Fibroblast of gingiva (primary cell): Measurements from ENCODE around the gene GPR78.

Experiments used
- DNase-seq: peaks from one replicate; pipeline ENCODE4 v3.0.0-alpha.2; 2011; ENCODE audit warnings: low read depth

Gene GPR78

GRCh38 chr4:8586671-8587468, 6.7 kb downstream of the GPR78 start:
- DNase-seq = no peak

- DNase-seq = no peak
Measured at GRCh38 chr4:8587469-8588195, 7.4 kb downstream of the GPR78 start.

- no peak for DNase-seq
Measured at GRCh38 chr4:8588196-8588470, 7.9 kb downstream of the GPR78 start.

GRCh38 chr4:8589336-8589735, 9.1 kb downstream of the GPR78 start:
- DNase-seq = no peak

GRCh38 chr4:8589823-8590545, 9.8 kb downstream of the GPR78 start:
- DNase-seq = peak; percentile 59

GRCh38 chr4:8590546-8590880, 10.3 kb downstream of the GPR78 start:
- no peak for DNase-seq

GRCh38 chr4:8591114-8591513, 10.9 kb downstream of the GPR78 start:
- DNase-seq = no peak

- no peak for DNase-seq
Measured at GRCh38 chr4:8591626-8592365, 11.6 kb downstream of the GPR78 start.

- no peak for DNase-seq
Measured at GRCh38 chr4:8592366-8593263, 12.4 kb downstream of the GPR78 start, which contains the start of gene CPZ. Gene CPZ (plus strand): TSS chr4:8592765. CDS start chr4:8592834, 69 bp downstream.

- DNase-seq = no peak
Measured at GRCh38 chr4:8593264-8594096, 13.3 kb downstream of the GPR78 start.

- DNase-seq = peak; percentile 56
Measured at GRCh38 chr4:8594097-8595038, 14.2 kb downstream of the GPR78 start.

GRCh38 chr4:8595237-8596087, 15.3 kb downstream of the GPR78 start:
- no peak for DNase-seq

- no peak for DNase-seq
Measured at GRCh38 chr4:8596891-8597290, 16.7 kb downstream of the GPR78 start.

GRCh38 chr4:8597319-8597718, 17.1 kb downstream of the GPR78 start:
- DNase-seq = no peak

- DNase-seq = no peak
Measured at GRCh38 chr4:8597791-8598190, 17.6 kb downstream of the GPR78 start.

- no peak for DNase-seq
Measured at GRCh38 chr4:8598391-8599090, 18.3 kb downstream of the GPR78 start.

GRCh38 chr4:8599091-8599460, 18.9 kb downstream of the GPR78 start:
- no peak for DNase-seq

GRCh38 chr4:8599657-8600056, 19.5 kb downstream of the GPR78 start:
- DNase-seq = peak; percentile 6
